GM19043 (cell line): ENCODE results near the gene ALG12.

Experiments used
- ATAC-seq: cut with Tn5 transposase; IDR thresholded peaks from one replicate; pipeline ENCODE4 v1.9.1; 2021; ENCODE audit warnings: low read depth; ENCODE audit not compliant: unreplicated experiment

Gene ALG12

GRCh38 chr22:49933236-49934159 lies 15.3 kb upstream of the ALG12 start:
- ATAC-seq, result no peak

- no peak for ATAC-seq
These were observed 12.6 kb upstream of the ALG12 start for GRCh38 chr22:49930596-49931412.

- no peak for ATAC-seq
These were observed 11.8 kb upstream of the ALG12 start for GRCh38 chr22:49929994-49930575.

- no peak for ATAC-seq
These were observed 11.2 kb upstream of the ALG12 start for GRCh38 chr22:49929211-49929979.

- ATAC-seq, result no peak
These were observed 10.4 kb upstream of the ALG12 start for GRCh38 chr22:49928555-49929210.

GRCh38 chr22:49928185-49928495 lies 9.9 kb upstream of the ALG12 start:
- ATAC-seq, result no peak

GRCh38 chr22:49927483-49928184 lies 9.4 kb upstream of the ALG12 start:
- ATAC-seq, result no peak

- no peak for ATAC-seq
These were observed 8.7 kb upstream of the ALG12 start for GRCh38 chr22:49926916-49927315.

GRCh38 chr22:49925525-49926128 lies 7.4 kb upstream of the ALG12 start:
- no peak for ATAC-seq

GRCh38 chr22:49924113-49924833 lies 6.0 kb upstream of the ALG12 start:
- no peak for ATAC-seq

- ATAC-seq, result no peak
These were observed 5.2 kb upstream of the ALG12 start for GRCh38 chr22:49923445-49923844.

- ATAC-seq, result no peak
These were observed 4.7 kb upstream of the ALG12 start for GRCh38 chr22:49922926-49923325.

- ATAC-seq, result no peak
These were observed 4.2 kb upstream of the ALG12 start for GRCh38 chr22:49922484-49922883.

GRCh38 chr22:49921508-49922278 lies 3.5 kb upstream of the ALG12 start:
- ATAC-seq, result no peak

- ATAC-seq, result no peak
These were observed 2.6 kb upstream of the ALG12 start for GRCh38 chr22:49920859-49921258.

- no peak for ATAC-seq
These were observed 958 bp upstream of the ALG12 start for GRCh38 chr22:49918911-49919881.

- no peak for ATAC-seq
These were observed 1.4 kb downstream of the ALG12 start for GRCh38 chr22:49916831-49917230.
